ENCODE results near the gene UBE2S.
"Not testable (repeated sequence)": the region's sequence is repeated elsewhere in the genome, so short reads cannot be mapped to it uniquely, and the experiment has no call there.

UBE2S gene

GRCh38 chr19:55406091-55406825 lies 1.3 kb downstream of the UBE2S start:
- DNase-seq (ENCODE audit: low read depth, low spot score) = no peak

GRCh38 chr19:55405638-55406037 lies 1.9 kb downstream of the UBE2S start:
- no peak for DNase-seq (ENCODE audit: low read depth, low spot score)

- DNase-seq (ENCODE audit: low read depth, low spot score) = no peak
Observed at GRCh38 chr19:55402509-55402908, 5.1 kb downstream of the UBE2S start.

- not testable (repeated sequence) for DNase-seq (ENCODE audit: low read depth, low spot score)
Observed at GRCh38 chr19:55401390-55401789, 6.2 kb downstream of the UBE2S start.

GRCh38 chr19:55400281-55401087 lies 7.1 kb downstream of the UBE2S start:
- no peak for DNase-seq (ENCODE audit: low read depth, low spot score)

GRCh38 chr19:55398200-55398925 lies 9.2 kb downstream of the UBE2S start:
- no peak for DNase-seq (ENCODE audit: low read depth, low spot score)

GRCh38 chr19:55392820-55393761 lies 14.5 kb downstream of the UBE2S start:
- DNase-seq (ENCODE audit: low read depth, low spot score) = no peak

GRCh38 chr19:55391702-55392615 lies 15.6 kb downstream of the UBE2S start:
- no peak for DNase-seq (ENCODE audit: low read depth, low spot score)

GRCh38 chr19:55391191-55391670 lies 16.4 kb downstream of the UBE2S start:
- no peak for DNase-seq (ENCODE audit: low read depth, low spot score)

- DNase-seq (ENCODE audit: low read depth, low spot score) = no peak
Observed at GRCh38 chr19:55390461-55390880, 17.1 kb downstream of the UBE2S start.

GRCh38 chr19:55389386-55390317 lies 17.9 kb downstream of the UBE2S start:
- no peak for DNase-seq (ENCODE audit: low read depth, low spot score)

GRCh38 chr19:55387736-55388497 lies 19.7 kb downstream of the UBE2S start:
- DNase-seq (ENCODE audit: low read depth, low spot score) = no peak

GRCh38 chr19:55386493-55386971 lies 21.1 kb downstream of the UBE2S start:
- DNase-seq (ENCODE audit: low read depth, low spot score) = no peak

GRCh38 chr19:55385724-55386492 lies 21.7 kb downstream of the UBE2S start, which contains the start of gene RPL28:
Gene RPL28, plus strand, starts transcription at chr19:55385932. Its CDS starts 426 bp downstream, at chr19:55386358.
- DNase-seq (ENCODE audit: low read depth, low spot score) = peak; percentile 97

GRCh38 chr19:55384920-55385723 lies 22.5 kb downstream of the UBE2S start:
- DNase-seq (ENCODE audit: low read depth, low spot score) = no peak

Data from brain pericyte (primary cell).